Adrenal gland (tissue), 12 donors: Measurements from ENCODE around the gene LRP1B. TPM values are rescaled to one million over a fixed set of nuclear protein-coding genes. Genes with fewer than 3 reads are reported as not detected.

ENCODE experiments used
- DNase-seq, 7 donors: peaks; one replicate each; pipeline ENCODE4 v3.0.0-alpha.2; 2019 to 2020
- H3K27ac ChIP-seq, 5 donors: fragments of 200-600 bp; sonication (generic) in 4 of 5; 1 replicate in 3 of 5; 2 replicates in 2 of 5; pipeline versions ENCODE4 v1.5.1 to v1.8.0; 2016 to 2020; ENCODE audit warnings: mild to moderate bottlenecking in 1 of 5
- H3K27me3 ChIP-seq: fragments of 200-600 bp; 2 replicates; pipeline ENCODE4 v1.8.0; 2021
- H3K36me3 ChIP-seq, 2 donors: fragments of 200-600 bp; replicated peaks in 1 of 2; 1 replicate in 1 of 2; 2 replicates in 1 of 2; pipeline versions ENCODE4 v1.5.1 to v1.8.0; 2018 to 2022
- H3K4me1 ChIP-seq, 2 donors: fragments of 200-600 bp; replicated peaks in 1 of 2; 1 replicate in 1 of 2; 2 replicates in 1 of 2; pipeline versions ENCODE4 v1.5.1 to v1.8.0; 2018 to 2021
- H3K4me3 ChIP-seq, 4 donors: fragments of 200-600 bp; sonication (generic) in 3 of 4; one replicate each; pipeline ENCODE4 v1.5.1; 2016 to 2018
- H3K9me3 ChIP-seq, 3 donors: fragments of 200-600 bp; sonication (generic) in 1 of 3; replicated peaks in 1 of 3; 1 replicate in 2 of 3; 2 replicates in 1 of 3; pipeline versions ENCODE4 v1.5.1 to v1.8.0; 2016 to 2021
- POLR2A ChIP-seq, 2 donors: fragments of 450-650 bp; IDR thresholded peaks; one replicate each; pipeline ENCODE4 v1.6.1; 2017; ENCODE audit warnings: antibody characterized with exemption in 2 of 2, mild to moderate bottlenecking in 2 of 2, moderate library complexity in 1 of 2
- WGBS, 4 donors: extraction: QIAGEN DNeasy Blood & Tissue Kit in 2 of 4; methylation state at CpG; one replicate each; pipeline versions ENCODE4 v1.1.5 to v1.1.7; 2013 to 2017; 5-methylcytosine and 5-hydroxymethylcytosine counted together
- intact Hi-C, 2 donors: fragments of 100-400 bp; cut with DNase I; formaldehyde crosslinking; loops; one replicate each; pipeline versions ENCODE4 v1.14.1 to v1.15.0; 2022 to 2023
- polyA plus RNA-seq, 3 donors: library from polyadenylated mRNA; stranded (reverse); fragments of 200-250 nt in 2 of 3; fragments of 350-450 nt in 1 of 3; fragmentation: Illumina TruSeq in 1 of 3; extraction: RNeasy Lipid Tissue Mini Kit (QIAGEN cat#74804) in 1 of 3; gene quantifications; one replicate each; pipeline ENCODE4 v1.2.3, GENCODE V29; 2013 to 2014
- total RNA-seq, 9 donors: library from RNA; depleted of rRNA in 4 of 9; stranded (reverse); fragments of >200 nt in 4 of 9; fragments of 120-200 nt in 1 of 9; fragmentation: NEBNext Ultra II Directional in 1 of 9; extraction: Animal tissue kit (Norgen Biotek cat#: 25700) in 1 of 9; gene quantifications; one replicate each; pipeline versions ENCODE4 v1.1.0 to v1.2.4, GENCODE V29; 2013 to 2023
- TF ChIP-seq, protein P1 (sequence below), 6 experiments: fragments of 450-650 bp in 4 of 6; fragments of 200-600 bp in 2 of 6; sonication (generic) in 1 of 6; IDR thresholded peaks; 1 replicate in 5 of 6; 2 replicates in 1 of 6; pipeline versions ENCODE4 v1.5.1 to v1.8.0; 2016 to 2021; ENCODE audit warnings: antibody characterized with exemption in 6 of 6, mild to moderate bottlenecking in 2 of 6, moderate library complexity in 1 of 6
- donor health status: healthy with polysubstance abuse.
- donor health status: Bipolar disorder and iron deficiency.
- donor health status: DM: yes; HTN: yes; CAD: no.
- donor health status: DM: no; HTN: no; CAD: no.
- donor health status: DM: no; HTN: no; CAD: no.
- donor health status: DM: yes; HTN: yes; CAD: no.

LRP1B gene
- total and polyA plus RNA-seq, 12 donors, result 0.84 to 5.4 (median 2.1) TPM

DNA sequence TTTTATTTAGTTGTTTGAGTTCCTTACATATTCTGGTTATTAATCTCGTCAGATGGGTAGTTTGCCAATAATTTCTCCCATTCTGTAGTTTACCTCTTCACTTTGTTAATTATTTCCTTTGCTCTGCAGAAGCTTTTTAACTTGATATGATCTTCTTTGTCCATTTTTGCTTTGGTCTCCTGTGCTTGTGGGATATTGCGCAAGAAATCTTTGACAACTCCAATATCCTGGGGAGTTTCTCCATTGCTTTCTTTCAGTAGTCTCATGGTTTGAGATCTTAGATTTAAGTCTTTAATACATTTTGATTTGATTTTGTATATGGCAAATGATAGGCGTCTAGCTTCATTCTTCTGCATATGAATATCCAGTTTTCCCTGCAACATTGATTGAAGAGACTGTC, 389.2 kb downstream of the LRP1B start:
- Histone ChIP-seq H3K4me3 (no peak overlapping the region), H3K36me3 (no peaks in the 10 kb centered on the region), H3K27ac (no peak overlapping the region), H3K4me1 (no peaks in the 10 kb centered on the region), H3K27me3 (no peaks in the 10 kb centered on the region), H3K9me3 (no peaks in the 10 kb centered on the region)
- WGBS, 4 donors, result 80 to 88% (median 86%) methylated on average over 3 of the region's 3 CpGs
- DNase-seq, result no peak
- no peak for TF ChIP-seq POLR2A (IDR thresholded peaks at IDR 0.05)
- TF ChIP-seq, protein P1, sequence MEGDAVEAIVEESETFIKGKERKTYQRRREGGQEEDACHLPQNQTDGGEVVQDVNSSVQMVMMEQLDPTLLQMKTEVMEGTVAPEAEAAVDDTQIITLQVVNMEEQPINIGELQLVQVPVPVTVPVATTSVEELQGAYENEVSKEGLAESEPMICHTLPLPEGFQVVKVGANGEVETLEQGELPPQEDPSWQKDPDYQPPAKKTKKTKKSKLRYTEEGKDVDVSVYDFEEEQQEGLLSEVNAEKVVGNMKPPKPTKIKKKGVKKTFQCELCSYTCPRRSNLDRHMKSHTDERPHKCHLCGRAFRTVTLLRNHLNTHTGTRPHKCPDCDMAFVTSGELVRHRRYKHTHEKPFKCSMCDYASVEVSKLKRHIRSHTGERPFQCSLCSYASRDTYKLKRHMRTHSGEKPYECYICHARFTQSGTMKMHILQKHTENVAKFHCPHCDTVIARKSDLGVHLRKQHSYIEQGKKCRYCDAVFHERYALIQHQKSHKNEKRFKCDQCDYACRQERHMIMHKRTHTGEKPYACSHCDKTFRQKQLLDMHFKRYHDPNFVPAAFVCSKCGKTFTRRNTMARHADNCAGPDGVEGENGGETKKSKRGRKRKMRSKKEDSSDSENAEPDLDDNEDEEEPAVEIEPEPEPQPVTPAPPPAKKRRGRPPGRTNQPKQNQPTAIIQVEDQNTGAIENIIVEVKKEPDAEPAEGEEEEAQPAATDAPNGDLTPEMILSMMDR (IDR thresholded peaks at IDR 0.05), result no peak
- intact Hi-C loops, result no loop called here

- Histone ChIP-seq H3K36me3 (no peaks in the 10 kb centered on the region), H3K4me3 (no peak overlapping the region), H3K27me3 (no peaks in the 10 kb centered on the region), H3K9me3 (no peaks in the 10 kb centered on the region), H3K4me1 (no peaks in the 10 kb centered on the region), H3K27ac (no peak overlapping the region)
- intact Hi-C loops, result no loop called here
- TF ChIP-seq POLR2A (IDR thresholded peaks at IDR 0.05), result no peak
- TF ChIP-seq, protein P1 (IDR thresholded peaks at IDR 0.05), result no peak
- 43 to 62% (median 57%) methylated on average over 3 of the region's 3 CpGs for WGBS, 4 donors
- no peak for DNase-seq
These were observed 393.1 kb downstream of the LRP1B start for GRCh38 chr2:141737492-141738255.

DNA sequence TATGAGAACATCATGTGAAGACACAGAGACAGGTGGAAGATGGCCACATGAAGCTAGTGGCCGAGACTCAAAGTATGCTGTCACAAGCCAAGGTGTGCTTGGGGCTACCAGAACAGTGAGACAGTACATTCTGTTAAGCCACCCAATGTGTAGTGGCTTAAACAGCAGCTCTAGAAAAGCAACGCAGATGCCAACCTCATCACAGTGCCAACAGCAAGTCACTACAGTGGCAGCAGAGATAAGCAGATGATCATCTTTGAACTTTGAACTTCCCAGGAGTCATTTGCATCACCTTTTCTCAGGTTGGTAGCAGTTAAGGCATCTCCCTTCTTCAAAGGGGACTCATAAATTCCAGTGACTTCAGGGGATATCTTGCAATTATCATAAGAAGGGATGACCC, 394.4 kb downstream of the LRP1B start:
- WGBS, 4 donors, result 80 to 94% (median 86%) methylated on average over 2 of the region's 2 CpGs

GRCh38 chr2:141728886-141729285, 401.9 kb downstream of the LRP1B start:
- H3K36me3 ChIP-seq, result no peaks in the 10 kb centered on the region
- no peak overlapping the region for H3K4me3 ChIP-seq
- DNase-seq, result no peak
- TF ChIP-seq, protein P1 (IDR thresholded peaks at IDR 0.05), result no peak
- TF ChIP-seq POLR2A (IDR thresholded peaks at IDR 0.05), result no peak
- no peaks in the 10 kb centered on the region for H3K4me1 ChIP-seq
- H3K27ac ChIP-seq, result no peak overlapping the region
- intact Hi-C loops, result no loop called here
- H3K9me3 ChIP-seq, result no peaks in the 10 kb centered on the region
- 88 to 92% (median 90%) methylated on average over 1 of the region's 1 CpG for WGBS, 4 donors
- no peaks in the 10 kb centered on the region for H3K27me3 ChIP-seq

More for the DNA sequence above, 394.4 kb downstream of the LRP1B start:
- H3K27me3 ChIP-seq, result no peaks in the 10 kb centered on the region
- H3K27ac ChIP-seq, result no peak overlapping the region
- H3K4me3 ChIP-seq, result no peak overlapping the region
- intact Hi-C loops, result no loop called here
- TF ChIP-seq POLR2A (IDR thresholded peaks at IDR 0.05), result no peak
- TF ChIP-seq, protein P1 (IDR thresholded peaks at IDR 0.05), result no peak
- no peak for DNase-seq
- no peaks in the 10 kb centered on the region for H3K9me3 ChIP-seq
- no peaks in the 10 kb centered on the region for H3K4me1 ChIP-seq
- H3K36me3 ChIP-seq, result no peaks in the 10 kb centered on the region
